Esophagus mucosa (tissue), 1 donor: ENCODE measurements around the gene ITPR1. TPM values are rescaled to one million over a fixed set of nuclear protein-coding genes. Genes with fewer than 3 reads are reported as not detected.

ENCODE experiments used
- ATAC-seq: fragments of 200-7000 bp; cut with Tn5 transposase; one replicate; pipeline ENCODE4 v1.9.1; 2020
- total RNA-seq: library from RNA; stranded (reverse); gene quantifications from one replicate; pipeline ENCODE4 v1.2.4, GENCODE V29; 2023
- donor health status: DM: yes; HTN: yes; CAD: no.

ITPR1 gene
- total RNA-seq, 1 donor from 2014 or later = 12.7 TPM

DNA sequence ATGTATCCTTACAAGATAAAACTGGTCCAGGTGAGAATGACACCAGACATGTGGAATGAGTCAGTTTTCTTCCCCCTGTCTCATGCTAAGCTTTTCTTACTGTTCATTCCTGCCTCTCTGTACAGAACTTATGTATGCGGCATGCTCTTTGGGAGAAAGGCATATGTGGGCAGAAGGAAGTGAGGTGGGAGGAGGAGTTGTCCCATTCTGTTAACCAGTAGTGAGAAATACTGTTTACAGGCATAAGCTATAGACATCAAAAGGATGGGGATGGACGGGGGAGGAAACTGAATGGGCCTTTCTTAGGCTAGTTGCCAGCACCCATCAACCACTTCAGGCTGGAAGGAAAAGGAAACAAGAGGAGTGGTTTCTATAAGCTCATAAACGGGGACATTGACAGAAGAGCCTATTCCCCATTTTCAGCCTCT, 342.5 kb downstream of the ITPR1 start:
- peak; percentile 27 for ATAC-seq

DNA sequence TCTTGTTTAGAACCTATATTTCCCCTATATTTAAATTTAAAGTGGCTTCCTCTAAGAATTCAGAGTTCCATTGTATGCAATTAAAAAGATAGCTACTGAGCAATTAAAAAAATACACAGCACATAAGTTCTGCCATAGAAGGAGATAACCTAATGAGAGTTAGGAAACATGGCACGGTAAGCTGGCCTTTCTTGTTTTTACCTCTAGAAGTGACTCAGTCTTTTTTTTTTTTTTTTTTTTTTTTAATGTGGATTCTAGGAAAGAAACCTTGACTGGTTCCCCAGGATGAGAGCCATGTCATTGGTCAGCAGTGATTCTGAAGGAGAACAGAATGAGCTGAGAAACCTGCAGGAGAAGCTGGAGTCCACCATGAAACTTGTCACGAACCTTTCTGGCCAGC, 343.4 kb downstream of the ITPR1 start:
- ATAC-seq = peak; percentile 42

DNA sequence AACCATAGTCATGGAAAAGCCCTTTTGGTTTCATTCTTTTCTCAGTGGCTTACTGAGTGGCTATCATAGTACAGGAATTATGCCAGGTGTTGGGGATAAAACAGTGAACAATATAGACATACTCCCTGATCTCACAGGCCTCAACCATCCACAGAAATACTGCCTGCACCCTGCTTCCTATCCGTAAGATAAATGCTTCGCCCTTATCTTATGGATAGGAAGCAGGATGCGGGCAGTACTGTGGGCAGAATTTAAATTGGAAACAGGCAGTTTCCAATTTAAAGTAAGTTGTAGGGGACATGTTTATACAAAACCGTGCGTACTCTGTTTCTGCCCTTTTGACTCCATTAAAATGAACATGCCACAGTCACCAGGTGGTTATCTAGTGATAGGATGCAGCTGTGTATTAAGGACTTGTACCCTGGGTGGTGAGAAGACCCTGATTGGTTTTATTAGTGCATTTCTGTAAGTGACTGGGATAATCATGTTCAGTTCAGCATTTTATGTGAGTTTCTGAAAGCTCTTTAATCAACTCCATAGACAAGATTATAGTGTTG, 344.3 kb downstream of the ITPR1 start:
- ATAC-seq = no peak

DNA sequence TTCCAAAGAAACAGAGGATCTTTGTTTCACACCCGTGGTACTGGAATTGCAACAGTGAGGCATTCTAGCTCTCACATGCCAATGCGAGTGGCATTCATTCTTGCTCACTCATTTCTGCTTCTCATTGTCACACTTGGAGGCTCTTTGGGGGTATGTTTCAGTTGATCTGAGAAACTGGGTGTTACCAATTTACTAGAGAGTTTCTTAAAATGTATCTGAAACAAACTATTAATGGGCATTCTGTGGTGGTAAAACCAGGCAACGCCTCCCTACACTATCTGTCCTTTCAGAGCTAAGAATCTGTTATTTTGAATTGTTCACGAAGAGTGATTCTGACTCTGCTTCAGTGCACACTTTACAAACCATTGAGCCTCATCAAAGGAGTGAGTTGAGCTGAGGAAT, 345.5 kb downstream of the ITPR1 start:
- no peak for ATAC-seq

DNA sequence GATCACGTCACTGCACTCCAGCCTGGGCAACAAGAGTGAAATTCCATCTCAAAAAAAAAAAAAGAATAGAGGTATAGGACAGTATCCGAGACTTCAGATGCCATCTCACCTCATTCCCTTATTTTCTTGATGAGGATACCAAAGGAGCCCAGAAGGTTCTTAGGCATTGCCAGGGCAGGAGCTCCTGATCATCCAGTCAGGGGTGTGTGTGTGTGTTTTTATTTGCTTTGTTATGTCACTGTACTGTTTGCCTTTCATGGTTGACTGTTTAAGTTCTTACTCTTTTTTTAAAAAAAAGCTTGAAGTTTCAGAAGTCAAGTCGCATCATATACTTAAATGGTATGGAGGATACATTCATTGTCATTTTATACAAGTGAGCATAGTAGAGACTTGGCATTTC, 346.1 kb downstream of the ITPR1 start:
- no peak for ATAC-seq

DNA sequence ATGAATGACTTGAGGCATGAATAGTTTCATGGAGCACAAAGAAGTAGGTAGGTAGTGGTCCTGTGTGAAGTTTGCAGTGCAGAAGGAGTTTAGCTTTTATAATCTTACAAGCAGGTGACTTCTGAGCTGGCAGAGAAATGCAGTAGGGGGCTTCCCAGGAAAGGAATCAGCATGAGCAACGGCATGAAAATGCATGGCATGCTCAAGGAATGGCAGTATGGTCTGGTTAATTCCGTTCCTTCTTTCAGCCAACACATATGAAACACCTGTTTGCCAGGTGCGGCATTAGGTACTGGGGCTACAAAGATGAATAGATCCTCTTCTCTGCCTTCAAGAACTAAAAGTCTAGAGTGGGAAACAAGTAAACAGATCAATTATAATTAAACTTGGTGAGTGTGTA, 348.1 kb downstream of the ITPR1 start:
- no peak for ATAC-seq

DNA sequence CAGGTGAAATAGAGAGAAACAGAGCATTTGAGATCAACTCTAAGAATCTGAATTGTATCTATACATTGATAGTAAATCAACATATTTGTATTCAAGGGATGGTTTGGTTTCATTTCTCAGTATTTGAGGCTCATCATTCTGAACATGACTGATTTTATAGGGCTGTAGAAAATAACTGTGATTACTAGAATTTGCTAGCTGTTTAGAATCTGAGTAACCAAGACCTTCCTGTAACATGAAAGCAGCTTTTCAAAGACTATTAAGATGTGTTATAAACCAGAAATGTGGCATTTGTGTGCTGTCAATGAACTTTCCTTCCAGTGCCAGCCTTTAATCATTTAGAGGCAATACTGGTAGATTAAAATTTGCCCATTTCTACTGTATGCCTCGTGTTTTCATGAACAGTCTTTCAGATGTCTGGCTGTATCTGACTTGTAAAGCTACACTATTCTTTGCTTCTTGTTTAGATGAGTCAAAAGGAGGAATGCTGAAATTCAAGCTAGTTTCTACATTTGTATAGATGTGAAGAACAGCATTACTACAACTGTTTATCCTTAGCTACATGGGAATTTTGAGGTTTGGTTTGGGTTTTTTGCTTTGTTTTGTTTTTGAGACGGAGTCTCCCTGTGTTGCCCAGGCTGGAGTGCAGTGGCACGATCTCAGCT, 348.8 kb downstream of the ITPR1 start:
- peak; percentile 47 for ATAC-seq

DNA sequence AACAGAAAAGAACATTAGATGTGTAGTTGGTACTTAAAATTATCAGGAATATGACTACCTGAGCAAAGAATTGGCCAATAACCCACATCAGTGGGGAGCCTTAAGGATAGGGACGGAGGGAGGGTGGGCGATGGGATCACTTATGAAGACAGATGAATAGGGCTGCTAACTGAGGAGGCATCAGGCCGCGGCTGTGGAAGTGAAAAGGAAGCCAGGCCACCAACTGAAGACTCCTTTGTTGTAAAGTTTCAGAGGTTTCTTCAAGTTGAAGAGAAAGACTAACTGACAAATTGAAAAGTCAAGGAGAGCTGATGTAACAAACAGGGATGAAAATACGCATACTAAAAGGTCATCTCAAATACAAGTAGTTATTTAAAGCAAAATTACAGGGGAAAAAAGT, 350.5 kb downstream of the ITPR1 start:
- ATAC-seq = no peak

DNA sequence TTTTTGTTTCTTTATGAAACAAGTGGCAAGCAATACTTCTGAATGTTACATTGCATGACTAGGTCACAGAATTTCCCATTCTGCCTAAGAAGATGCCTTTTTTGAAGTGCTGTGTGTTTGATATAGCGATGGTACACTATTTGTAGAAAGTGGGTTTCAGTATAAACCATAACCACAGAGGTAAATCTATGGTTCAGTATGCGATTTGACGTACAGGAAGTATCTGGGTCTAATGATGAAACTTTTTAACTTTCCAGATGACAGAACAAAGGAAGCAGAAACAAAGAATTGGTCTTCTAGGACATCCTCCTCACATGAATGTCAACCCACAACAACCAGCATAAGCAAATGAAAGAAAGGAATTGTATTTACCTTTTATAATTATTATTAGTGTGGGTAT, 352.7 kb downstream of the ITPR1 start:
- no peak for ATAC-seq

DNA sequence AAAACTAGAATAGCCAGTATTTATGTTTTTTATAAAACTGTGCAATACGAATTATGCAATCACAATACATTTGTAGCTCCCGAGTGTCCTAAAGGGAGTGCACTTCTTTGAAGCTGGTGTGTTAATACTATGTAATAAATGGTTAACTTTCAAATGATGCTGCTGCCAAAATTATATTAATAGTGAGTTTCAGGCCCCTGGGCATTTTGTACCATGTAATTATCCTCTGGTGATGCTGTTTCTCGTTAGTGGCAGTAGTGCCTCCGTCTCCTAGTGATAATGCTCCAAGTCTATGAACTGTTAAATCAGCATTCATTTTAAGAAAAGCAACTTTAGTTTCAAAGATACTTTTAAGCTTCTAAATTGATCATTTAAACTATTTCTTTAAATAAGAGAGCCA, 353.4 kb downstream of the ITPR1 start:
- peak; percentile 16 for ATAC-seq

DNA sequence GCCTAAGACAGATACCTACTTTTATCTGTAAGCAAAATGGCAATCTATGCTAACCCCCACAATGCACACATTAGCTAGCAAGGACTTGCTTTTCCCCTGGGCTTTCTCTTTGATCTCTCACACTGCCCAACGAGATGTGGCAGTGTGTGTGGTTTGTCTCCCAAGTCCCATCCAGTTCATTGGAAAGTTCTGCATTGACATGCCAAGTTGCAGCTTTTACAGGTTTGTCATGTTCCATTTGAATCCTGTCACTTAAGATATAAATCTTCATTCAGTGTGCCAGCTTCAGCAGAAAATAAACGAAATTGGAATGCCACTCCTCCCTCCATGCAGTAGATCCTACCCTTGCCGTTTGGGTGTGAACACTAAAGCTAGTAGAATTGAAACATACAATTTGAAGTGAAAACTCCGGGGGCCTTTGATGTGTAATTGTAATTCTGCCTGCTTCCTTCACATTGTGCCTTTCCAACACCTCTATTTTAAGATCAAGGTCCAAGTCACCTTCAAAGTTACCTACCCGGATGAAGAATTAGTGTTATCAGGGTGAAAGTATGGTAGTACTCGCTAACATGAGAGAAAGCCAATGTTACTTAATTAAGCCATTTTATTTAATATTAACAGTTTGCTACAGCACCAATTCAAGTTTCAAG, 355.2 kb downstream of the ITPR1 start:
- ATAC-seq = peak; percentile 75

DNA sequence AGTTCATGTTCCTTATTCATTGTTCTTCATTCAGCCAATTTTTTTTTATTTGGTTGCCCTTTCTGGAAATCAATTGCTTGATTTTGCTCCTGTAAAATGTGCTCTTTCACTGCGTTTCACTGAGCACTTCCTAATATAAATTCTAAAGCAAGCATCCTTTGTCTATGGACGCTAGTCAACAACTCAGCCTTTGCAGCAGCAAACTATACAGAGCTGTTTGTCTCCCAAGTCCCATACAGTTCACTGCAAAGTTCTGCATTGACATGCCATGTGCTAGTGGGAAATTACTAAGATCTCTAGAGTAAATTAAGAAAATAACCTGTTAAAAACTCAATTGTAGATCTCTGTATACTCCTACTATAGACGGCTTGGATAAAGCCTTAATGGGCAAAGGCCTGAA, 356.0 kb downstream of the ITPR1 start:
- ATAC-seq = no peak

DNA sequence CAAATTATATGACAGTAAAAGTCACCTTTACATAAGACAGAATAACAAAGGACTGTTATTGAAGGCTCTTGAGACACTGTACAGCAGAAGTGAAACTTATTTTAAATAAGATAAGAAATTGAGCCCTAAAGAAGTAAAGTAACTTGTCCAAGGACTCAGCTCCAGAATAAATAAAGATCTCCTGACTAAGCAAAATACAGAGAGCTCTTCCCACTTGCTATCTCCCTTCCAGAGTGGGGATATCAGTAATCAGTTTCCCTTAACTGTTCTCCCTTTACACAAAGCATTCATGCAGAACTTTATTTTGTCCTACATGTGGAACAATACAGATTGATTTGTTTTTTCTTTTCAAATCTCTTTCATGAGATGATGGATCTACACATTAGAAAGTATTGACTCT, 356.6 kb downstream of the ITPR1 start:
- ATAC-seq = no peak

DNA sequence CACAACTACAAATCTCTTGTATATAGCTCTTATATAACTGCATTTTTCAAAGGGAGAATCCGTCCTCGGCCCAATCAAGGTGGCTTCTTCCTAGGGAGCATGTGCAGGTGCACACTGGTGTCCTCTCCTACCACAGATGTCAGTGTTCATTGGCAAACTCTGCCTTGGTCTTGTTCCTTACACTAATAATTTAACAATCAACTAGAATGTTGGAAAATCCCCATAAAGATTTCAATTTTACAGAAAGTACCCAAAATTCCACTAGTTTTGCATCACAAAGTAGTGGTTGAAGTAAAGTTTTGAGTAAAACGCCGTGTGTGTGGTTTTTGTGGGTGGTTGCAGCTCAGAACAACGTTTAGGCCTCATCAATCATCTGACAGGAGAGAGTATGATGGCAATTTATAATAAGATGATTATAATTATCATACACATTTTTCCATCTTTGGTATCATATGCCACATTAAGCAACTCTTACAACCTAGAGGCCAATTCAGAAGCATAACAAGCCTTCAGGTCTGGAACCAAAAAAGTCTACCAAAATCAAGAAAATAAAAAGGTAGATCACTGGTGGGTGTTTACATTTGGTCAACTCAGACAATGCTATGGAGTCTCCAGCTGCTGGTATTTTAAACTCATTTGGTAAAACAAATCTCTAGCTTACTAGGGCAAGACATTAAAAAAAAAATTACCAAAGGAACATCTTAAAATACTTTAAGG, 357.2 kb downstream of the ITPR1 start:
- no peak for ATAC-seq

DNA sequence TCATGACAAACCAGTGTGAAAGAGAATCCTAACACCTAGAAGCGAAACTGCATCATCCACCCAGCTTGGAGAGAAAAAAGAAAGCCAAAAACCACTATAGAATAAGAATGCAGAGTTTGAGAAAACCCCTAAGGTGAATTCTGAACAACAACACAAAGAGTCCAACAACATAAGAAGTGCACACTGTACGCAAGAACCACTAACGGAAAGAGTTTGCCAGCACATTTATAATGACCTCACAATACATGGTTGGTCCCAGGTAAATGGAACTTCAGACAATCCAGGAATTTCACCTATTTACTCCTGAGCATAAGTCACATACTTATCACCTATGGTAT, 357.7 kb downstream of the ITPR1 start:
- ATAC-seq = no peak

DNA sequence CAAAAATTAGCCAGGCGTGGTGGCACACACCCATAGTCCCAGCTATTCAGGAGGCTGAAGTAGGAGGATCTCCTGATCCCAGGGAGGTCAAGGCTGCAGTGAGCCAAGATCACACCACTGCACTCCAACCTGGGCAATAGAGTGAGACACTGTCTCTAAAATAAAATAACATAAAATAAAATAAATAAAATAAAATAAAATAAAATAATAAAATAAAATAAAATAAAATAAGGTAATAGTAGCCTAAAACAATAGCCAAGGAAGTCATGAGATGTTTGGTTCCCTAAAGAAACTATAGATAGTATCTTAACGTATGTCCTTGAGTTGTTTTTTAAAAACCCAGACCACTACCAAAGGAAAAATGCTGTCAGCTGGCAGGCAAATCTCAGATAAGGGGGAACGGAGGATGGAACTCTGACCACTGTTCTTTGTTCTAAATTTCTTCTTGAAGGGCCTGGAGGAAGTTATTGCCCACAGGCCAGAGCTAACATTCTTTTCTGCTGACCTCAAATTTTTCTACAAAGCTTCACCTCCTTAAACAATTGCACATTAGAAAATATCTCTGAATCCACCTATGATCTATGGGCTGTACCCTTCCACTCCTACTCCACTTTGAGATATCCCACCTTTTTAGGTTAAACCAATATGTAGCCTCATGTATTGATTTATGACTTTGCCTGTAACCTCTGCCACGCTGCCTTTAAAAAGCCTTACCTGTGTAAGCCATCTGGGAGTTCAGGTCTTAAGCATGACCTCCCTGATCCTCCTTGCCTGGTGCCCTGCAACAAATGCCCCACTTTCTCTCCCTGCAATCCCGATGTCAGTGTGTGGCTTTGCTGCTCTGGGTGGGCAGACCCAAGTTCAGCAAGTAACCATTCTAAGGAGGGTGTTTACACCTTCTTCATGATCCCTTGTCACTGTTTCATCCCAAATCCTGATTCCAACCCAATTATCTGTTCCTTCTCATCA, 359.9 kb downstream of the ITPR1 start:
- ATAC-seq = no peak

DNA sequence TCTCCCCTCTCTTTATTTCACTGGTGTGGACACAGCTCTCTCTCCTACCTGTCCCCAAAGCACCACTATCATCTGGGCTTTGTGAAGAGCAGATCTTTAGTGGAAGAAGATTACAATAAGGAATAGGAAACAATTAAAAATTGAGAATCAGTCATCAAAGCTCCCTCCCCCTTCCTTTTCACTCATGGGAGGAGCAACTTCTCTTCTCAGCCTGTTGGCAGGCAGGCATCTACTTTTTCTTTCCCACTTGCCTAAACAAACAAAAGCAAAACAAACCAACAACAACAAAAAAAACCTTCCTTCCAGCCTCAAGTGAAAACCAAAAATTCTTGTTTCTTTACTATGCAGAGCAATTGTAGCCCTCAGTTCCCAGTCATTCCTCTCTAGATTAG, 360.6 kb downstream of the ITPR1 start:
- no peak for ATAC-seq

DNA sequence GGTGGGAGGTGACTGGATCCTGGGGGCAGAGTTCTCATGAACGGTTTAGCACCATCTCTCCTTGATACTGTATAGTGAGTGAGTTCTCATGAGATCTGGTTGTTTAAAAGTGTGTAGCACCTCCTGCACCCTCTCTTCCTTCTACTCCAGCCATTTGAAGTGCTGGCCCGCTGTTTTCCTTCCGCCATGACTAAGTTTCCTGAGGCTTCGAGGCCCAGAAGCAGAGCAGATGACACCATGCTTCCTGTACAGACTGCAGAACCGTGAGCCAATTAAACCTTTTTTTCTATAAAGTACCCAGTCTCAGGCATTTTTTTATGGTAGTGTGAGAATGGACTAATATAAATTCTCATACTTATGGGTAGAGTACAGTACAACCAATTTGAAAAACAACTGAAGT, 362.5 kb downstream of the ITPR1 start:
- no peak for ATAC-seq

DNA sequence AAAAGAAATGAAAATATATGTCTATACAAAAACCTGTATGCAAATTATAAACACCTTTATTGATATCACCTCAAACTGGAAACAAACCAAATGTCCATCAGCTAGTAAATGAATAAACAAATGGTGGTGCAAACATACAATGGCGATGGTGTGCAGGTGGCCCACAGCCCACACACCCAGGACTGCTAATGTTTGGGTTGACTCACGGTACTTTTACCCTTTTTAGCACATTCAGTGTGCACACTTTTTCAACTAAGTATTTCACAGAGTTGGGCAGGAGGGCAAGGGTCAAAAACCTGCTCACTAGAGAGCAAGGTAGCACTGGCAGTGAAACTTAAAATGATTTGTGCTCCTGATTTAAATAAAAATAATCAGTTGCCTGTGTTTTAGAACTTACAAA, 363.0 kb downstream of the ITPR1 start:
- no peak for ATAC-seq

DNA sequence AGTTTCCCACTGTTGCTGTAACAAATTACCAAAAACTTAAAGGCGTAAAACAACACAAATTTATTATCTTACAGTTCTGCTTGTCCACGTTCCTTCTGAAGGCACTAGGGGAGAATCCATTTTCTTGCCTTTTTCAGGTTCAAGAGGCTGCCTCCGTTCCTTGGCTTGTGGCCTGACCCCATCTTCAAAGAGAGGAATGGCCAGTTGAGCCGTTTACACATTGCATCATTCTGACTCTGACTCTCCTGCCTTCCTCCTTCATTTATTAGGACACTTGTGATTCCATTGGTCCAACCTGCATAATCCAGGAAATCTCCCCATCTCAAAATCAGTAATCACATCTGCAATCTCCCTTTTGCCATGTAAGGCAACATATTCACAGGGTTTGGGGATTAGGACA, 363.4 kb downstream of the ITPR1 start:
- no peak for ATAC-seq

DNA sequence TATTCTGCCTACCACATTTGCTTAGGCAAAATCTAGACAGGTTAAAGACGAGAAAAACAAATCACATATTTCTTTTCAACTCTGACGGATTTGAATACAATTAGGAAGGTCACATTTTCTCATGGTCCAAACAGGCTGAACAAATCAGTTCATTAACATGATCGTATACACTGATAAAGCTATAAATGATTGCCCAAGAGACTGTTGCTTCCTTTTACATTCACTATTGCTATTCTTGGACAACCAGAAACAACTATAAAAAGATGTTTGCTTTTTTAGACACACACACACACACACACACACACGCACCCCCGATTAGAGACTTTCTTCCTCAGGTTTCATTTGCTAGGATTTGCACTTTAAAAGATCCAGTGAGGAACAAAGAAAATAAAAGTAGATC, 363.8 kb downstream of the ITPR1 start:
- no peak for ATAC-seq

DNA sequence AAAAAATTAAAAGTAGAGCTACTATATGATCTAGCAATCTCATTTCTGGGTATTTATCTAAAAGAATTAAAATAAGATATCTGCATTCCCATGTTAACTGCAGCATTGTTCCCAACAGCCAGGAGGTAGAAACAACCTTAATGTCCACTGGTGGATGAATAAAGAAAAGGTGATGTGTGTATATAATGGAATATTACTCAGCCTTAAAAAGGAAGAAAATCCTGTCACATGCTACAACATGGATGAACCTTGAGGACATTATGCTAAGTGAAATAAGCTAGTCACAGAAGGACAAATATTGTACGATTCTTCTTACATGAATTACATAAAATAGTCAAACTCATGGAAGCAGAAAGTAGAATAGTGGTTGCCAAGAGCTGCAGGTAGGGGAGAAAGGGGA, 366.6 kb downstream of the ITPR1 start:
- ATAC-seq = no peak

DNA sequence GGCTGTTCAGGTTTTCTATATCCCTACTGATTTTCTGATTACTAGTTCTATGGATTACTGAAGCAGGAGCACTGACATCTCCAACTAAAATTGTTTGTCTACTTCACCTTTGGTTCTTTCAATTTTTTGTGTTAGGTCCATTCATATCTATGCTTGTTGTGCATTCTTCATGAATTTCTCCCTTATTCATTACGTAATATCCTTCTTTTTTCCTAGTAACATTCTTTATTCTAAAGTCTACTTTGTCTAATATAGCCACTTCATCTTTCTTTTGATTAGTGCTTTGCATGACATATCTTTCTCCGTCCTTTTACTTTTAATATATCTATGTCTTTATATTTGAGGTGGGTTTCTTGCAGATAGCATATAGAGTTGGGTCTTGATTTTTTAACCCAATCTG, 369.8 kb downstream of the ITPR1 start:
- no peak for ATAC-seq
